NT2/D1 (cell line): ENCODE measurements around the gene FLVCR1.
"Not testable (repeated sequence)": the region's sequence is repeated elsewhere in the genome, so short reads cannot be mapped to it uniquely, and the experiment has no call there.

ENCODE experiments used
- DNase-seq: peaks from one replicate; pipeline ENCODE4 v3.0.0-alpha.2; 2011; ENCODE audit warnings: low read depth, low spot score
- H3K27me3 ChIP-seq: 2 replicates; pipeline ENCODE4 v1.6.0; 2011; ENCODE audit warnings: mild to moderate bottlenecking; ENCODE audit not compliant: insufficient read length, insufficient read depth
- H3K36me3 ChIP-seq: 2 replicates; pipeline ENCODE4 v1.6.1; 2011; ENCODE audit warnings: mild to moderate bottlenecking, low read length, mixed read lengths; ENCODE audit not compliant: insufficient read depth, insufficient read length
- H3K4me1 ChIP-seq: 2 replicates; pipeline ENCODE4 v1.5.1; 2011; ENCODE audit not compliant: insufficient read depth, insufficient read length
- H3K4me3 ChIP-seq: 2 replicates; pipeline ENCODE4 v1.5.1; 2011; ENCODE audit warnings: low read depth; ENCODE audit not compliant: insufficient read length
- H3K9ac ChIP-seq: 2 replicates; pipeline ENCODE4 v1.6.0; 2011; ENCODE audit warnings: low read depth; ENCODE audit not compliant: insufficient read length
- H3K9me3 ChIP-seq: 2 replicates; pipeline ENCODE4 v1.5.1; 2011; ENCODE audit warnings: mild to moderate bottlenecking, low read length; ENCODE audit not compliant: insufficient read depth
- SUZ12 ChIP-seq: IDR thresholded peaks from 2 replicates; pipeline ENCODE4 v1.6.1; 2011; ENCODE audit not compliant: insufficient read length, insufficient read depth; ENCODE audit errors: extremely low read depth
- YY1 ChIP-seq: IDR thresholded peaks from 2 replicates; pipeline ENCODE4 v1.6.1; 2011; ENCODE audit not compliant: insufficient read length, insufficient read depth
- ZNF274 ChIP-seq: IDR thresholded peaks from 2 replicates; pipeline ENCODE4 v1.6.1; 2011; ENCODE audit warnings: mild to moderate bottlenecking, low read depth, low read length

Gene FLVCR1

DNA sequence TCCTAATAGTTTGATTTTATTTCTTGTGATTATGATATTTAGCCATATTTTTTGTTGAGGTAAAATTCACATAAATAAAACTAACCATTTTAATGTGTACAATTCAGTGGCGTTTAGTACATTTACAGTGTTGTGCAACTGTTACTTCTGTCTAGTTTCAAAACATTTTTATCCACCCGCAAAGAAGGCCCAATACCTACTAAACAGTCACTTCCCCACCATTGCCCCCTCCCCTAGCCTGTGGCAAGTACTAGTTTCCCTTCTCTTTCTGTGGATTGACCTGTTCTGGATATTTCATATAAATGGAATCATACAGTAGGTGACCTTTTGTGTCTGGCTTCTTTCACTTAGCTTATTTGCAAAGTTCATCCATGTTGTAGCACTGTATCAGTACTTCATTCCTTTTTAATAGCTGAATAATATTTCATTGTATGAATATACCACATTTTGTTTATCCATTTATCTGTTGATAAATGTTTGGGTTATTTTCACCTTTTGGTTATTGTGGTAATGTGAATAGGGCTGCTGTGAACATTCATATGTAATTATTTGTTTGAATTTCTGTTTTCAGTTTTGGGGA lies 4.1 kb downstream of the FLVCR1 start:
- DNase-seq, result no peak
- Histone ChIP-seq H3K36me3 (peaks cover 52% of the 10 kb centered on the region), H3K4me1 (no peaks in the 10 kb centered on the region), H3K9me3 (no peaks in the 10 kb centered on the region), H3K4me3 (peak overlapping the region; percentile 16), H3K9ac (no peak overlapping the region), H3K27me3 (no peaks in the 10 kb centered on the region)
- TF ChIP-seq ZNF274, result no peak

DNA sequence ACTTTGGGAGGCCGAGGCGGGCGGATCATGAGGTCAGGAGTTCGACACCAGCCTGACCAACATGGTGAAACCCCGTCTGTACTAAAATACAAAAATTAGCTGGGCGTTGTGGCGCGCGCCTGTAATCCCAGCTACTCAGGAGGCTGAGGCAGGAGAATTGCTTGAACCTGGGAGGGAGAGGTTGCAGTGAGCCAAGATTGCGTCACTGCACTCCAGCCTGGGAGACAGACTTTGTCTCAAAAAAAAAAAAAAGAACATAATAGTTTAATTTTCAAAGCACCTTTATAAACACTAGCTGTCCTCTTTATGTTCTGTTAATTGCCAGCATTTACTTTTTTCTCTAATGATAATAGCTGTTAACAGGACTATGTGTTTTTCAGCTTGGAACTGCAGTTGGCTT lies 5.3 kb downstream of the FLVCR1 start:
- not testable (repeated sequence) for H3K9ac ChIP-seq, H3K9me3 ChIP-seq, H3K4me1 ChIP-seq, DNase-seq, H3K27me3 ChIP-seq, H3K4me3 ChIP-seq
- peaks cover 56% of the 10 kb centered on the region for H3K36me3 ChIP-seq

DNA sequence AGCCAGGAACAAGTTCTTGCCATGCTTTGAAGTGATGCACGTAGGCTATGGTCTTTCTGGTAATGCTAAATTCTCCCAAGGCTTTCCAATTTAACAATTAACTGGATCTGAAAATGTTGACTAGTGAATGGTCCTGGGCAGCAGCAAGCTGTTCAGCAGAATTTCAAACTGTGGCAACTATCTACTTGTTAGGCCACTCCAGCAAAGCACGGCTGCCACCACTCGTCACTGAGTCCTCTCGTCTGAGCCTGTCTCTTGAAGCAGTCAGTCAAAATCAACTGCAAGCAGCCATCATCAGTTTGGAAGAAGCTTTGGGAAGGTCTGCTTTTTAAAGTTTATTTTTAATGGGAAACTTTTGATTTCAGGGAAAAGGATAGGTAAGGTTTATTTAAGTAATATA lies 6.1 kb downstream of the FLVCR1 start:
- TF ChIP-seq ZNF274, result no peak
- TF ChIP-seq SUZ12, result no peak
- TF ChIP-seq YY1, result no peak
- H3K9me3 ChIP-seq, result no peaks in the 10 kb centered on the region
- H3K9ac ChIP-seq, result no peak overlapping the region
- H3K27me3 ChIP-seq, result no peaks in the 10 kb centered on the region
- no peaks in the 10 kb centered on the region for H3K4me1 ChIP-seq
- peaks cover 51% of the 10 kb centered on the region for H3K36me3 ChIP-seq
- no peak for DNase-seq
- H3K4me3 ChIP-seq, result no peak overlapping the region

DNA sequence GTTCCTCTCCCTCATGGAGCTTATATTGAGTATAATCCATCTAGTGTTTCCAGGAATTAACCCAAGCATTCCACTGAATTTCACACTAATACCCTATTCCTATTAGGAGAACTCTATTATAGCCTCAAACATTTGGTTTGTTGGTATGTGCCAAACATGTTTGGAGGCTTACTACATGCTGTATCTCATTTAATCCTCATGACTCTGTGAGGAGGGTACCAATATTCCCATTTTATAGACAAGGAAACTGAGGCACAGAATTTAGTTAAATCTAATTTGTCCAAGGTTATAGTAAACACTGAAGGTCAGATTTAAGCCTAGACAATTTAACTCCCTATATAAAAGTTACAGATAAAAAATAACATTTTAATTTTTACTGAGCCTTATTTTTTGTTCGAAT lies 9.1 kb downstream of the FLVCR1 start:
- no peak for DNase-seq
- peaks cover 61% of the 10 kb centered on the region for H3K36me3 ChIP-seq

DNA sequence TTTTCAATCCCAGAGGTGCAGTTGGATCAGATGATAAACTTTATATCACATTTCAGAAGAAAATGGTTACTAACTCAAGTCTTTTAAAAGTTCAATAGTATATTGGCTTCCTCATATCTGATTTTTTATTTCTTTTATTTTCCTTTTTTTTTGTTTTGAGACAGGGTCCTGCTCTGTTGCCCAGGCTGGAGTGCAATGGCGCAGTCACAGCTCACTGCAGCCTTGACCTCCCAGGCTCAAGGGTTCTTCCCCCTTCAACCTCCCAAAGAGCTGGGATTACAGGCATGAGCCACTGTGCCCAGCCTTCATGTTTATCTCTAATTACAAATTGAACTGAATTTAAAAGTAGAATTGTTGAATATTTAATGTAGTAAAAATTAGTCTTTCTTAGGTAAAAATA lies 13.9 kb downstream of the FLVCR1 start:
- H3K9ac ChIP-seq, result no peak overlapping the region
- peaks cover 72% of the 10 kb centered on the region for H3K36me3 ChIP-seq
- no peak for TF ChIP-seq YY1
- no peak for TF ChIP-seq ZNF274
- TF ChIP-seq SUZ12, result no peak
- H3K4me3 ChIP-seq, result no peak overlapping the region
- H3K27me3 ChIP-seq, result no peaks in the 10 kb centered on the region
- DNase-seq, result no peak
- no peaks in the 10 kb centered on the region for H3K9me3 ChIP-seq
- no peaks in the 10 kb centered on the region for H3K4me1 ChIP-seq

More for the DNA sequence above, 9.1 kb downstream of the FLVCR1 start:
- no peaks in the 10 kb centered on the region for H3K4me1 ChIP-seq
- H3K9ac ChIP-seq, result no peak overlapping the region
- no peaks in the 10 kb centered on the region for H3K9me3 ChIP-seq
- no peak for TF ChIP-seq ZNF274
- TF ChIP-seq YY1, result no peak
- TF ChIP-seq SUZ12, result no peak
- H3K4me3 ChIP-seq, result no peak overlapping the region
- no peaks in the 10 kb centered on the region for H3K27me3 ChIP-seq

DNA sequence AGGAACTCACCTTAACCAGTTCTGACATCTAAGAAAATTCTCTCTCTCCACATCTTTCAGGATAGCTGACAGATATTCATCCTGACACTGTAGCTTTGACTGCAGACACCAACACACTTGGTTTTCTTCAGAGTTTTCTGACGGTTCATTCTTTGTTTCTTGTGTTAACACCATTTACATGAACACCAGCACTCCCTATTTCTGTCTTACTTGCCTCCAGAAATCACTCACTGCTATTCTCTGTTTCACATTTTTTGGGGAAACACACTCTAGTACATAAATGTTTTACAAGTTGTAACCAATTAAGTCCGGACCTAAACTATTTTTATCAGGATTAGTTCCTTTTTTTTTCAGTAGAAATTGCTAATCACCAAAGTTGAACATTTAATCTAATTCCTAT lies 15.4 kb downstream of the FLVCR1 start:
- no peak for DNase-seq
- Histone ChIP-seq H3K9me3 (no peaks in the 10 kb centered on the region), H3K36me3 (peaks cover 71% of the 10 kb centered on the region), H3K9ac (no peak overlapping the region), H3K4me1 (no peaks in the 10 kb centered on the region), H3K4me3 (no peak overlapping the region), H3K27me3 (no peaks in the 10 kb centered on the region)
- TF ChIP-seq YY1 (no peak), ZNF274 (no peak), SUZ12 (no peak)

DNA sequence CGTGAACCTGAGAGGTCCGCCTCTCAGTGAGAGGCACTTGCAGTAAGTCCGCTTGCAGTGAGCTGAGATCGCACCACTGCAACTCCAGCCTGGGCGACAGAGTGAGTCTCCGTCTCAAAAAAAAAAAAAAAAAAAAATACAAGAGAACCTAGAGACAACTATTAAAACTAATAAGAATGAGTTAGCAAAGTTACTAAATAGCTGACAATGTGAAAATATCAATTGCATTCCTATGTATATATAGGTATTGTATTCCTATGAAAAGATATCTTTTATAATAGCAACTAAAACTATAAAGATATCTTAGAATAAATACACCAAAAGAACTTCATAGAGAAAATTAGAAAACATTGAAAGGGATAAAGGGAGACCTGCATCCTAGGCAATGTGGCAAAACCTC lies 20.3 kb downstream of the FLVCR1 start:
- TF ChIP-seq SUZ12, result no peak
- H3K4me3 ChIP-seq, result no peak overlapping the region
- no peak overlapping the region for H3K9ac ChIP-seq
- peaks cover 59% of the 10 kb centered on the region for H3K36me3 ChIP-seq
- no peaks in the 10 kb centered on the region for H3K27me3 ChIP-seq
- no peaks in the 10 kb centered on the region for H3K4me1 ChIP-seq
- no peak for DNase-seq
- H3K9me3 ChIP-seq, result no peaks in the 10 kb centered on the region

DNA sequence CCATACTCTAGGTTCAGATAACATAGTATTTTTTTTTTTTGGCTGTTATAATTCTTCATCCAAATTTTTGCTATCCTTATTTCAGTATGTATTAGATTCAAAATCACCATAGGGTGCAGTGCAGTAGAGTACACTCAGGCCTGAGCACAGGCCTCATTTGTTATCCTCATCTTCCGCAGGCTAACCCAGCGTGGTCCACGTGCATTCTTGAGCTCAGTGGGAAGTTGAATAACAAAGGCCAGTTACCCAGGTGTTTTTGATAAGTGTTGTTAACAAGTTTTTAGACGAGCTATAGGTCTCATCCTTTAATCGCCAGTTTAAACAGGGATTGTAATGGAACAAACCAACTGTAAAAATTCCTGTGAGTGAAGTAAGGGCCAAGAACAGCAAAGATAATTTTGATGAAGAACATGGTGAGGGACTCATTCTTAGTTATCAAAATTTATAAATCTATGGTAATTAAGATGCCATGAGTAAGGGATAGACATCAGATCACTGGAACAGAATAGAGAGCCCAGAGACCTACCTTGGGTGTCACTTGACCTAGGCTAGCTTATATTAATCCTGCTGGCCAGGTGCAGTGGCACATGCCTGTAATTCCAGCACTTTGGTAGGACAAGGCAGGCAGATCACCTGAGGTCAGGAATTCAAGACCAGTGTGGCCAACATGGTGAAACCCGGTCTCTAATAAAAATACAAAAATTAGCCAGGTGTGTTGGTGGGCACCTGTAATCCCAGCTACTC lies 22.0 kb downstream of the FLVCR1 start:
- no peaks in the 10 kb centered on the region for H3K9me3 ChIP-seq
- TF ChIP-seq ZNF274 (no peak), SUZ12 (no peak), YY1 (no peak)
- peaks cover 60% of the 10 kb centered on the region for H3K36me3 ChIP-seq
- H3K4me3 ChIP-seq, result no peak overlapping the region
- no peaks in the 10 kb centered on the region for H3K27me3 ChIP-seq
- no peaks in the 10 kb centered on the region for H3K4me1 ChIP-seq
- no peak for DNase-seq
- no peak overlapping the region for H3K9ac ChIP-seq
